Globus pallidus (tissue), 1 donor: Measurements from ENCODE around the gene TMEM150A.
A peak's percentile ranks its signal among the peaks of the same experiment; 100 is the strongest.
"Not testable (repeated sequence)": the region's sequence is repeated elsewhere in the genome, so short reads cannot be mapped to it uniquely, and the experiment has no call there.

ENCODE experiments used
- DNase-seq: peaks from one replicate; pipeline ENCODE4 v3.0.0-alpha.2; 2015; ENCODE audit warnings: low spot score

Gene TMEM150A

GRCh38 chr2:85593023-85593422, 9.5 kb downstream of the TMEM150A start:
- no peak for DNase-seq

GRCh38 chr2:85592299-85592698, 10.2 kb downstream of the TMEM150A start:
- not testable (repeated sequence) for DNase-seq

GRCh38 chr2:85591563-85591962, 10.9 kb downstream of the TMEM150A start:
- DNase-seq, result no peak

- DNase-seq, result no peak
Observed at GRCh38 chr2:85590950-85591349, 11.5 kb downstream of the TMEM150A start.

- DNase-seq, result no peak
Observed at GRCh38 chr2:85589982-85590791, 12.3 kb downstream of the TMEM150A start.

GRCh38 chr2:85589181-85589580, 13.3 kb downstream of the TMEM150A start:
- DNase-seq, result no peak

- no peak for DNase-seq
Observed at GRCh38 chr2:85588645-85589044, 13.9 kb downstream of the TMEM150A start.

GRCh38 chr2:85588236-85588635, 14.3 kb downstream of the TMEM150A start:
- no peak for DNase-seq

GRCh38 chr2:85585781-85586105, 16.8 kb downstream of the TMEM150A start:
- no peak for DNase-seq

- DNase-seq, result no peak
Observed at GRCh38 chr2:85584857-85585780, 17.4 kb downstream of the TMEM150A start.

GRCh38 chr2:85584354-85584856, 18.1 kb downstream of the TMEM150A start, which contains the start of gene VAMP5:
VAMP5 (plus strand) TSS chr2:85584431; CDS start chr2:85584491, 60 bp downstream.
- no peak for DNase-seq

GRCh38 chr2:85583667-85584353, 18.7 kb downstream of the TMEM150A start:
- DNase-seq, result no peak

GRCh38 chr2:85582492-85582891, 20.0 kb downstream of the TMEM150A start:
- DNase-seq, result peak; percentile 79

GRCh38 chr2:85580206-85580605, 22.3 kb downstream of the TMEM150A start:
- DNase-seq, result no peak

- DNase-seq, result no peak
Observed at GRCh38 chr2:85579266-85579935, 23.1 kb downstream of the TMEM150A start.

GRCh38 chr2:85578243-85579180, 24.0 kb downstream of the TMEM150A start:
- DNase-seq, result no peak

- DNase-seq, result no peak
Observed at GRCh38 chr2:85577386-85578242, 24.9 kb downstream of the TMEM150A start, which contains the start of gene VAMP8. VAMP8 (plus strand) TSS chr2:85577586; CDS start chr2:85577647, 61 bp downstream.

GRCh38 chr2:85577063-85577385, 25.5 kb downstream of the TMEM150A start:
- DNase-seq, result no peak

GRCh38 chr2:85575739-85576138, 26.8 kb downstream of the TMEM150A start:
- DNase-seq, result no peak
